Osteocyte (in vitro differentiated cells): ENCODE data around the gene GRID1. TPM values are rescaled to one million over a fixed set of nuclear protein-coding genes. Genes with fewer than 3 reads are reported as not detected.

Experiments used
- DNase-seq: peaks from one replicate; pipeline ENCODE4 v3.0.0; 2021; ENCODE audit warnings: mixed read lengths; ENCODE audit not compliant: unreplicated experiment; ENCODE audit errors: extremely low spot score
- H3K27ac Mint-ChIP-seq: one replicate; pipeline ENCODE4 v1.8.0; 2021; ENCODE audit warnings: mild to moderate bottlenecking, mixed read lengths; ENCODE audit not compliant: unreplicated experiment
- H3K27me3 Mint-ChIP-seq: one replicate; pipeline ENCODE4 v1.8.0; 2021; ENCODE audit warnings: mixed read lengths; ENCODE audit not compliant: unreplicated experiment
- H3K36me3 Mint-ChIP-seq: one replicate; pipeline ENCODE4 v1.8.0; 2021; ENCODE audit warnings: mixed read lengths; ENCODE audit not compliant: unreplicated experiment
- H3K4me1 Mint-ChIP-seq: one replicate; pipeline ENCODE4 v1.8.0; 2021; ENCODE audit warnings: mixed read lengths; ENCODE audit not compliant: unreplicated experiment
- H3K4me3 Mint-ChIP-seq: one replicate; pipeline ENCODE4 v1.8.0; 2021; ENCODE audit warnings: mild to moderate bottlenecking, moderate library complexity, mixed read lengths; ENCODE audit not compliant: unreplicated experiment
- H3K9me3 Mint-ChIP-seq: one replicate; pipeline ENCODE4 v1.8.0; 2021; ENCODE audit warnings: mixed read lengths; ENCODE audit not compliant: unreplicated experiment
- total RNA-seq: library from RNA; stranded (reverse); gene quantifications from 2 replicates; pipeline ENCODE4 v1.2.1, GENCODE V29; 2021
- TF ChIP-seq, protein P1 (sequence below): fragments of 200-600 bp; sonication (generic); IDR thresholded peaks from 2 replicates; pipeline ENCODE4 v1.5.0; 2021; ENCODE audit warnings: antibody characterized with exemption, mild to moderate bottlenecking, moderate library complexity

The GRID1 gene
- total RNA-seq, 1 donor from 2014 or later: 0.11 TPM

DNA sequence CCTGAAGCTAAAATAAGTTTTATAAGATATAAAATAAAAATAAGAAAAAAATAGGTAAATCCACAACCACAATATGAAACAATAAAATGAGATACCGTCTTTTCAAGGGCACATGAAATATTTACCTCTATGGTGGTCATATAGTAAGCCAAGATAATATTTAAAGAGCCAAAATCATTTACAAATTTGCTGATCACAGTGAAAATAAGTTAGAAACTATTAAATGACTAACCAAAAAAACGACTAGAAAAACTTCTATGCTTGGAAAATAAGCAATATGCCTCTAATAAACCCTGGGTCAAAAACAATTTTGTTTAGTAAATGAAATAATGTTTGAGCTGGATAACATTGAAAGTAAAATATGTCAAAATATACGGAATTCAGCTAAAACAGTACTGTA, 535.2 kb downstream of the GRID1 start:
- Mint-ChIP-seq H3K27ac (no peak overlapping the region), H3K9me3 (peaks cover 39% of the 10 kb centered on the region), H3K27me3 (no peaks in the 10 kb centered on the region), H3K4me3 (no peak overlapping the region), H3K36me3 (no peaks in the 10 kb centered on the region), H3K4me1 (no peaks in the 10 kb centered on the region)
- DNase-seq: no peak
- TF ChIP-seq, protein P1, sequence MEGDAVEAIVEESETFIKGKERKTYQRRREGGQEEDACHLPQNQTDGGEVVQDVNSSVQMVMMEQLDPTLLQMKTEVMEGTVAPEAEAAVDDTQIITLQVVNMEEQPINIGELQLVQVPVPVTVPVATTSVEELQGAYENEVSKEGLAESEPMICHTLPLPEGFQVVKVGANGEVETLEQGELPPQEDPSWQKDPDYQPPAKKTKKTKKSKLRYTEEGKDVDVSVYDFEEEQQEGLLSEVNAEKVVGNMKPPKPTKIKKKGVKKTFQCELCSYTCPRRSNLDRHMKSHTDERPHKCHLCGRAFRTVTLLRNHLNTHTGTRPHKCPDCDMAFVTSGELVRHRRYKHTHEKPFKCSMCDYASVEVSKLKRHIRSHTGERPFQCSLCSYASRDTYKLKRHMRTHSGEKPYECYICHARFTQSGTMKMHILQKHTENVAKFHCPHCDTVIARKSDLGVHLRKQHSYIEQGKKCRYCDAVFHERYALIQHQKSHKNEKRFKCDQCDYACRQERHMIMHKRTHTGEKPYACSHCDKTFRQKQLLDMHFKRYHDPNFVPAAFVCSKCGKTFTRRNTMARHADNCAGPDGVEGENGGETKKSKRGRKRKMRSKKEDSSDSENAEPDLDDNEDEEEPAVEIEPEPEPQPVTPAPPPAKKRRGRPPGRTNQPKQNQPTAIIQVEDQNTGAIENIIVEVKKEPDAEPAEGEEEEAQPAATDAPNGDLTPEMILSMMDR: no peak

DNA sequence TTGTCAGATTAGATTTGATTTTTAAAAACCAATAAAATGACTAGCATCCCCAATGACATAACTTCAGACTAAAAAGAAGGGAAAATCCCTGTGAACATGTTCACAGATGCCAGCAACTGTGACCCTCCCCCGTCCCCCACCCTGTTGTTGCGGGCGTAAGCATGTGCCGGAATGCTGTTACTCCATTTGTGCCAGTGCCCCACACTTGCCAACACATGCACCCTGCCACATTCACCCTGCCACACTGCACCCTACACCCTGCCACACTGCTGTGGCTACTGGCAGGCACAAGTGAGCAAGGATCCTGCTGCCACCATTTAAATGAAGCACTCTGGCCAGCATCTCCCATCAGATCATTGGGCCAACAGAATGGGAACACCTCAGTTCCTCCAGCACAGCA, 540.2 kb downstream of the GRID1 start:
- Mint-ChIP-seq H3K4me3 (no peak overlapping the region), H3K36me3 (no peaks in the 10 kb centered on the region), H3K27ac (no peak overlapping the region), H3K4me1 (no peaks in the 10 kb centered on the region), H3K27me3 (no peaks in the 10 kb centered on the region), H3K9me3 (peaks cover 38% of the 10 kb centered on the region)
- peak; percentile 56 for DNase-seq
- TF ChIP-seq, protein P1: no peak

DNA sequence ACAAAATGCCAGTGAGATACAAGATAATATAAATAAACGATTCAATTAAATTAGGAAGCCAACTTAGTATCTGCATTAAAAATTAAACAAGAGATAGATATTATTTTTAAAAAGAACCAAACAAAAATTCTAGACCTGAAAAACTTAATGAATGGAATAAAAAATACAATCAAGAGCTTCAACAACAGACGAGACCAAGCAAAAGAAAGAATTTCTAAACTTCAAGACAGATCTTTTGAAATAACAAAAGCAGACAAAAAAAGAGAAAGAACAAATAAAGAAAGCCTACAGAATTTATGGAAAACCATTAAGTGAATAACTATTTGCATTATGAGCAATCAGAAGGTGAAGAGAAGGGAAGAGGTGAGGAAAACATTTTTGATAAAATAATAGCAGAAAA, 555.2 kb downstream of the GRID1 start:
- no peak overlapping the region for H3K4me3 Mint-ChIP-seq
- H3K27me3 Mint-ChIP-seq: no peaks in the 10 kb centered on the region
- no peak overlapping the region for H3K27ac Mint-ChIP-seq
- no peaks in the 10 kb centered on the region for H3K36me3 Mint-ChIP-seq
- no peaks in the 10 kb centered on the region for H3K4me1 Mint-ChIP-seq
- DNase-seq: no peak
- peaks cover 15% of the 10 kb centered on the region for H3K9me3 Mint-ChIP-seq
- TF ChIP-seq, protein P1: no peak

DNA sequence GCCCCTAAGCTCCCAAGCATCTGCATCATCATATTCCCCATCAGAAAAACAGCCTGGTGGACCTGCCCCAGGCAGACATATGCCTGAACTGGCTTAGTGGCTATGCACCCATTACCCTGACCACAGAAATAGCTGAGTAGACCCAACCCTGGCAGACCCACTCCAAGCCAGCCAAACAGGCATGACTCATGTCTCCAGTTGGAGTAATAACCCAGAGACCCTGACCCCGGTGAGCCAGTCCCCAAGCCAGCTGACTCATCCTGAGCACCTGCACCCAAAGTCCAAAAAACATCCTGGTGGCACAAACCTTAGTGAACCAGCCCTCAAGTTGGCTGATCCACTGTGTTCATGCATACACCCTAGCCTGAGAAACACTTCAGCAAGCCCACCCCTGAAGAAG, 555.9 kb downstream of the GRID1 start:
- DNase-seq: peak; percentile 66
- H3K4me1 Mint-ChIP-seq: no peaks in the 10 kb centered on the region
- H3K27ac Mint-ChIP-seq: no peak overlapping the region
- no peaks in the 10 kb centered on the region for H3K36me3 Mint-ChIP-seq
- H3K9me3 Mint-ChIP-seq: peaks cover 15% of the 10 kb centered on the region
- no peaks in the 10 kb centered on the region for H3K27me3 Mint-ChIP-seq
- H3K4me3 Mint-ChIP-seq: no peak overlapping the region
- TF ChIP-seq, protein P1: no peak

DNA sequence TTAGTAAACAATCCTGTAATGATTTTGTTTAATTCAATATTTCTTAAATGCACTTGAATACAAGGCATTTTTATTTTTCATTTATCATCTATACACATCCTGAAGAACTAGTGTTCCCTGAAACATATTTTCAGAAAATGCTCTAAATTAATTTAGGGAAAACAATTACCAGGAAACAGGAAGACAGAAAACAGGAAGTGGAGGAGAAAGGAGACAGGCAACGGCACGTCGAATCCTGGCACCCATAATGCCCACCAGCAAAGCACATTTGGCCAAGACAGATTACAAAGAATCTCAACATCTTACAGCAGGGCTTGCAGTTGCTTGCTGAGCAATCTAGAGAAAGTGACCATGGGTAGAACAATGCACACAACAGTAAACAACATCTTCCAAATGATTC, 571.1 kb downstream of the GRID1 start:
- no peak overlapping the region for H3K4me3 Mint-ChIP-seq
- no peaks in the 10 kb centered on the region for H3K27me3 Mint-ChIP-seq
- TF ChIP-seq, protein P1: no peak
- H3K36me3 Mint-ChIP-seq: no peaks in the 10 kb centered on the region
- peaks cover 3% of the 10 kb centered on the region for H3K9me3 Mint-ChIP-seq
- H3K4me1 Mint-ChIP-seq: no peaks in the 10 kb centered on the region
- no peak overlapping the region for H3K27ac Mint-ChIP-seq
- no peak for DNase-seq
